K562 (cell line): ENCODE measurements around the gene CCZ1B. TPM values are rescaled to one million over a fixed set of nuclear protein-coding genes. Genes with fewer than 3 reads are reported as not detected.
"Not testable (repeated sequence)": the region's sequence is repeated elsewhere in the genome, so short reads cannot be mapped to it uniquely, and the experiment has no call there.

ENCODE experiments used
- ATF1 ChIP-seq, 2 experiments: fragments of 450-650 bp in 1 of 2; IDR thresholded peaks; 2 replicates each; pipeline ENCODE4 v1.6.1; 2016; ENCODE audit warnings: missing compliant biosample characterization in 1 of 2, missing genetic modification characterization in 1 of 2
- BHLHE40 ChIP-seq: IDR thresholded peaks from 2 replicates; pipeline ENCODE4 v1.6.1; 2011; ENCODE audit warnings: low read length, improper control_type of control experiment
- C11orf30 ChIP-seq: fragments of 450-650 bp; IDR thresholded peaks from 2 replicates; pipeline ENCODE4 v1.6.1; 2016; ENCODE audit warnings: low read depth, mild to moderate bottlenecking
- CREM ChIP-seq: IDR thresholded peaks from 2 replicates; pipeline ENCODE4 v1.6.1; 2014; ENCODE audit warnings: antibody characterized with exemption, low read depth
- CTCF ChIP-seq, 3 experiments: IDR thresholded peaks in 2 of 3; conservative IDR thresholded peaks in 1 of 3; 2 replicates each; pipeline ENCODE4 v1.5.1; 2011 to 2012; ENCODE audit warnings: low read length in 3 of 3, mild to moderate bottlenecking in 3 of 3, control low read depth in 2 of 3, improper control_type of control experiment in 1 of 3, inconsistent platforms in 1 of 3, low read depth in 1 of 3, mixed read lengths in 1 of 3, moderate library complexity in 1 of 3; ENCODE audit not compliant: insufficient read depth in 2 of 3
- ELF1 ChIP-seq: fragments of 200-800 bp; sonication (Bioruptor generic); IDR thresholded peaks from 2 replicates; pipeline ENCODE4 v1.6.1; 2016; ENCODE audit warnings: missing genetic modification characterization, missing compliant biosample characterization
- ELF4 ChIP-seq: fragments of 450-650 bp; formaldehyde crosslinking; IDR thresholded peaks from 2 replicates; pipeline ENCODE4 v1.4.0; 2022; ENCODE audit warnings: missing genetic modification characterization
- KLF6 ChIP-seq: fragments of 250-450 bp; sonication (Bioruptor Pico); IDR thresholded peaks from 2 replicates; pipeline ENCODE4 v1.4.0; 2020; ENCODE audit warnings: mild to moderate bottlenecking, moderate library complexity, borderline replicate concordance
- MYC ChIP-seq, 2 experiments: fragments of 250-450 bp in 1 of 2; sonication (Bioruptor Pico) in 1 of 2; IDR thresholded peaks; 2 replicates each; pipeline versions ENCODE4 v1.5.1 to v1.6.1; 2012 to 2021; ENCODE audit warnings: low read depth in 2 of 2, borderline replicate concordance in 1 of 2, improper control_type of control experiment in 1 of 2, low read length in 1 of 2, mild to moderate bottlenecking in 1 of 2, moderate library complexity in 1 of 2
- NR2C2 ChIP-seq, 2 experiments: fragments of 200-800 bp in 1 of 2; sonication (Bioruptor generic) in 1 of 2; sonication (generic) in 1 of 2; formaldehyde crosslinking in 1 of 2; IDR thresholded peaks; 2 replicates each; pipeline versions ENCODE4 v1.6.1 to v1.8.0; 2016 to 2022; ENCODE audit warnings: mild to moderate bottlenecking in 1 of 2, missing compliant biosample characterization in 1 of 2, missing genetic modification characterization in 1 of 2, missing genetic modification reagents in 1 of 2
- NR4A1 ChIP-seq, 2 experiments: fragments of 250-450 bp in 1 of 2; fragments of 450-650 bp in 1 of 2; sonication (Bioruptor Pico) in 1 of 2; IDR thresholded peaks; 2 replicates each; pipeline versions ENCODE4 v1.4.0 to v1.6.1; 2016 to 2020; ENCODE audit warnings: mild to moderate bottlenecking in 2 of 2, missing compliant biosample characterization in 1 of 2, missing genetic modification characterization in 1 of 2, moderate library complexity in 1 of 2
- SMAD3 ChIP-seq: fragments of 450-650 bp; formaldehyde crosslinking; conservative IDR thresholded peaks from 2 replicates; pipeline ENCODE4 v1.4.0; 2020; ENCODE audit warnings: mild to moderate bottlenecking
- ZBTB11 ChIP-seq, 3 experiments: fragments of 200-800 bp in 1 of 3; fragments of 250-450 bp in 1 of 3; fragments of 450-650 bp in 1 of 3; sonication (Bioruptor Pico) in 1 of 3; sonication (Bioruptor generic) in 1 of 3; formaldehyde crosslinking in 1 of 3; IDR thresholded peaks; 2 replicates each; pipeline versions ENCODE4 v1.6.1 to v1.8.0; 2016 to 2022; ENCODE audit warnings: mild to moderate bottlenecking in 2 of 3, missing genetic modification characterization in 2 of 3, missing compliant biosample characterization in 1 of 3, moderate library complexity in 1 of 3
- ZBTB17 ChIP-seq: fragments of 450-650 bp; formaldehyde crosslinking; IDR thresholded peaks from 2 replicates; pipeline ENCODE4 v1.4.0; 2020; ENCODE audit warnings: mild to moderate bottlenecking
- ZNF583 ChIP-seq: fragments of 250-450 bp; sonication (Bioruptor Pico); IDR thresholded peaks from 2 replicates; pipeline ENCODE4 v1.4.0; 2020
- ZNF644 ChIP-seq: fragments of 200-800 bp; sonication (Bioruptor generic); IDR thresholded peaks from 2 replicates; pipeline ENCODE4 v1.6.1; 2016; ENCODE audit warnings: low read depth, missing genetic modification characterization, missing compliant biosample characterization
- ZNF766 ChIP-seq: fragments of 200-800 bp; sonication (Bioruptor generic); conservative IDR thresholded peaks from 2 replicates; pipeline ENCODE4 v1.6.1; 2016; ENCODE audit warnings: missing genetic modification characterization, missing compliant biosample characterization
- polyA plus RNA-seq, 8 experiments: library from polyadenylated mRNA; depleted of rRNA in 4 of 8; stranded (reverse) in 5 of 8; unstranded in 3 of 8; fragments of >200 nt; fragmentation: Nextera tagmentation in 2 of 8; fragmentation: Illumina TruSeq in 1 of 8; extraction: Ambion mirVana in 2 of 8; extraction: Trizol in 1 of 8; gene quantifications; 2 replicates each; pipeline versions ENCODE4 v1.2.1 to v1.2.3, GENCODE V29; 2011 to 2014; ENCODE audit warnings: inconsistent platforms in 1 of 8, missing spikeins in 1 of 8
- total RNA-seq, 7 experiments: library from RNA; depleted of rRNA in 6 of 7; stranded (reverse); fragments of >200 nt in 6 of 7; fragmentation: Illumina TruSeq in 2 of 7; extraction: Trizol in 2 of 7; gene quantifications; 2 replicates each; pipeline versions ENCODE4 v1.2.1 to v1.2.3, GENCODE V29; 2011 to 2021; ENCODE audit warnings: low replicate concordance in 1 of 7

CCZ1B gene
- total and polyA plus RNA-seq, 9 of the 15 experiments (the other 6 are each of a cell fraction or from before 2014, with no cell fraction given) = 8.1 to 78.5 (median 36.8) TPM

GRCh38 chr7:6826151-6826550, at the start of gene CCZ1B (continued):
- TF ChIP-seq ELF4 (CRISPR knock-in tag) (peak; percentile 86), CREM (peak; percentile 58), MYC (IDR thresholded peaks at IDR 0.05; ENCODE audit: low read depth, low read length) (0 out of 2 replicates have a peak, but pooled peaks have one; percentile 22), CTCF (IDR thresholded peaks at IDR 0.05 in 2 of 3, conservative IDR thresholded peaks at IDR 0.05 in 1 of 3; ENCODE audit: insufficient read depth in 2 of 3, low read depth in 1 of 3, low read length in 3 of 3) (peak; percentile 28 to 35 (median 33); a peak in 3 of 6 replicates), C11orf30 (peak; percentile 49; the same call in 1 of the 2 replicates), KLF6 (CRISPR knock-in tag) (peak; percentile 78; the same call in 1 of the 2 replicates), NR2C2 (CRISPR knock-in tag; IDR thresholded peaks at IDR 0.05) (peak; percentile 93), NR2C2 (tag; IDR thresholded peaks at IDR 0.05) (peak; percentile 93), ATF1 (tag; IDR thresholded peaks at IDR 0.05) (peak; percentile 51), ZNF766 (CRISPR knock-in tag) (peak; percentile 61; the same call in 1 of the 2 replicates), NR4A1 (CRISPR knock-in tag; IDR thresholded peaks at IDR 0.05) (0 out of 2 replicates have a peak, but pooled peaks have one; percentile 46), BHLHE40 (0 out of 2 replicates have a peak, but pooled peaks have one; percentile 8), ZNF644 (tag) (peak; percentile 76), ELF1 (tag) (peak; percentile 80), ZBTB17 (CRISPR knock-in tag) (0 out of 2 replicates have a peak, but pooled peaks have one; percentile 23), SMAD3 (CRISPR knock-in tag) (0 out of 2 replicates have a peak, but pooled peaks have one; percentile 41), ZNF583 (CRISPR knock-in tag) (0 out of 2 replicates have a peak, but pooled peaks have one; percentile 23), ZBTB11 (CRISPR knock-in tag; IDR thresholded peaks at IDR 0.05) (peak; percentile 54 to 80 (median 56); a peak in 3 of 6 replicates)
- not testable (repeated sequence) for TF ChIP-seq MYC (CRISPR knock-in tag; IDR thresholded peaks at IDR 0.05; ENCODE audit: borderline replicate concordance, low read depth); ATF1 (CRISPR knock-in tag; IDR thresholded peaks at IDR 0.05); NR4A1 (tag; IDR thresholded peaks at IDR 0.05)
- TF ChIP-seq, all 486 proteins: peak for 76; not testable (repeated sequence) for 410
